CD14-positive monocyte (primary cell): ENCODE measurements around the gene CGB2. TPM values are rescaled to one million over a fixed set of nuclear protein-coding genes. Genes with fewer than 3 reads are reported as not detected.

Experiments used
- DNase-seq, 3 donors: peaks; one replicate each; pipeline ENCODE4 v3.0.0-alpha.2; 2011 to 2022
- H2AFZ ChIP-seq: 2 replicates; pipeline ENCODE4 v1.6.0; 2012; ENCODE audit warnings: mild to moderate bottlenecking, low read depth, low read length, inconsistent platforms; ENCODE audit not compliant: insufficient read depth, poor library complexity, severe bottlenecking
- H3K27ac ChIP-seq, 2 donors: 1 replicate in 1 of 2; 2 replicates in 1 of 2; pipeline ENCODE4 v1.5.1; 2012 to 2013; ENCODE audit warnings: low read length in 2 of 2, control low read depth in 1 of 2, inconsistent platforms in 1 of 2, low read depth in 1 of 2, mild to moderate bottlenecking in 1 of 2
- H3K27me3 ChIP-seq, 2 donors: one replicate each; pipeline versions ENCODE4 v1.6.0 to v1.6.1; 2011 to 2013; ENCODE audit warnings: low read length in 2 of 2; ENCODE audit not compliant: control insufficient read depth in 2 of 2, insufficient read depth in 2 of 2
- H3K36me3 ChIP-seq, 2 donors: replicated peaks in 1 of 2; 1 replicate in 1 of 2; 2 replicates in 1 of 2; pipeline versions ENCODE4 v1.5.1 to v1.6.1; 2012 to 2013; ENCODE audit warnings: low read length in 2 of 2, control low read depth in 1 of 2, inconsistent platforms in 1 of 2, mild to moderate bottlenecking in 1 of 2; ENCODE audit not compliant: insufficient read depth in 2 of 2, control insufficient read depth in 1 of 2
- H3K4me1 ChIP-seq, 2 donors: 1 replicate in 1 of 2; 2 replicates in 1 of 2; pipeline versions ENCODE4 v1.5.1 to v1.6.1; 2012 to 2013; ENCODE audit warnings: low read length in 2 of 2, control low read depth in 1 of 2, inconsistent platforms in 1 of 2, mild to moderate bottlenecking in 1 of 2, moderate library complexity in 1 of 2; ENCODE audit not compliant: insufficient read depth in 2 of 2, control insufficient read depth in 1 of 2
- H3K4me2 ChIP-seq: replicated peaks from 2 replicates; pipeline ENCODE3; 2012; ENCODE audit warnings: low read length, moderate library complexity, mild to moderate bottlenecking; ENCODE audit not compliant: poor library complexity, severe bottlenecking; ENCODE audit errors: extremely low read depth
- H3K4me3 ChIP-seq, 3 experiments: fragments of 200-600 bp in 1 of 3; sonication (generic) in 1 of 3; replicated peaks in 1 of 3; 1 replicate in 2 of 3; 2 replicates in 1 of 3; pipeline ENCODE4 v1.5.1; 2011 to 2013; ENCODE audit warnings: low read length in 3 of 3, mild to moderate bottlenecking in 3 of 3, control low read depth in 2 of 3, low read depth in 2 of 3, inconsistent platforms in 1 of 3, moderate library complexity in 1 of 3
- H3K79me2 ChIP-seq: 2 replicates; pipeline ENCODE4 v1.6.0; 2012; ENCODE audit warnings: mild to moderate bottlenecking, control low read depth, inconsistent platforms, low read length, moderate library complexity; ENCODE audit not compliant: insufficient read depth
- H3K9ac ChIP-seq: 2 replicates; pipeline ENCODE4 v1.6.0; 2017; ENCODE audit warnings: low read length, mild to moderate bottlenecking; ENCODE audit not compliant: insufficient read depth, poor library complexity, severe bottlenecking
- H3K9me3 ChIP-seq, 2 donors: replicated peaks in 1 of 2; 1 replicate in 1 of 2; 2 replicates in 1 of 2; pipeline versions ENCODE4 v1.5.1 to v1.6.1; 2012 to 2013; ENCODE audit warnings: low read length in 2 of 2, control low read depth in 1 of 2; ENCODE audit not compliant: control insufficient read depth in 1 of 2, insufficient read depth in 1 of 2
- H4K20me1 ChIP-seq: 2 replicates; pipeline ENCODE4 v1.6.0; 2012; ENCODE audit warnings: mild to moderate bottlenecking, low read length, control low read depth, moderate library complexity; ENCODE audit not compliant: insufficient read depth
- H3K27ac Mint-ChIP-seq, 7 donors: one replicate each; pipeline ENCODE4 v1.8.0; 2020; ENCODE audit warnings: mild to moderate bottlenecking in 7 of 7, mixed read lengths in 7 of 7, moderate library complexity in 6 of 7, inconsistent platforms in 2 of 7
- H3K27me3 Mint-ChIP-seq, 3 donors: one replicate each; pipeline ENCODE4 v1.8.0; 2021 to 2022; ENCODE audit warnings: low read depth in 3 of 3, mild to moderate bottlenecking in 3 of 3, mixed read lengths in 3 of 3, moderate library complexity in 3 of 3, inconsistent platforms in 1 of 3
- H3K36me3 Mint-ChIP-seq, 2 donors: one replicate each; pipeline ENCODE4 v1.8.0; 2020; ENCODE audit warnings: mixed read lengths in 2 of 2, inconsistent platforms in 1 of 2, mild to moderate bottlenecking in 1 of 2
- H3K4me1 Mint-ChIP-seq: one replicate; pipeline ENCODE4 v1.8.0; 2020; ENCODE audit warnings: mild to moderate bottlenecking, mixed read lengths
- H3K4me3 Mint-ChIP-seq, 2 donors: one replicate each; pipeline ENCODE4 v1.8.0; 2020; ENCODE audit warnings: mild to moderate bottlenecking in 2 of 2, mixed read lengths in 2 of 2, moderate library complexity in 1 of 2
- H3K9me3 Mint-ChIP-seq, 7 donors: one replicate each; pipeline ENCODE4 v1.8.0; 2020 to 2022; ENCODE audit warnings: mixed read lengths in 7 of 7, mild to moderate bottlenecking in 6 of 7, moderate library complexity in 6 of 7, inconsistent platforms in 2 of 7
- WGBS: methylation state at CpG from one replicate; pipeline ENCODE4 v1.1.5; 2013; ENCODE audit warnings: missing lambda C conversion rate; ENCODE audit not compliant: insufficient coverage; 5-methylcytosine and 5-hydroxymethylcytosine counted together
- intact Hi-C, 2 donors: fragments of 100-400 bp; cut with micrococcal nuclease; formaldehyde crosslinking; loops; one replicate each; pipeline versions ENCODE4 v1.15.0 to v1.15.1; 2023
- polyA plus RNA-seq, 3 donors: library from polyadenylated mRNA; depleted of rRNA in 1 of 3; unstranded in 2 of 3; stranded (reverse) in 1 of 3; fragments of 300-500 nt in 2 of 3; fragments of >200 nt in 1 of 3; fragmentation: Illumina TruSeq in 2 of 3; gene quantifications; 1 replicate in 2 of 3; 2 replicates in 1 of 3; pipeline ENCODE4 v1.2.3, GENCODE V29; 2012 to 2021
- TF ChIP-seq, protein P1 (sequence below): fragments of 200-600 bp; IDR thresholded peaks from one replicate; pipeline ENCODE4 v1.8.0; 2022; ENCODE audit warnings: antibody characterized with exemption, mild to moderate bottlenecking

CGB2 gene
- polyA plus RNA-seq, 3 donors: not detected

- H3K79me2 ChIP-seq: no peaks in the 10 kb centered on the region
- H3K27ac ChIP-seq: no peak overlapping the region
- no peak overlapping the region for H3K9ac ChIP-seq
- Mint-ChIP-seq H3K9me3 (peaks cover 2 to 30% (median 20%) of the 10 kb centered on the region in 7 donors), H3K4me1 (peaks cover 28% of the 10 kb centered on the region), H3K27ac (no peak overlapping the region), H3K4me3 (peak overlapping the region in 1 of 2 donors; percentile 89), H3K36me3 (peaks cover 4 to 8% of the 10 kb centered on the region in 2 donors), H3K27me3 (peaks cover 85 to 92% (median 87%) of the 10 kb centered on the region in 3 donors)
- no peak for DNase-seq
- 63% methylated on average over 5 of the region's 9 CpGs for WGBS
- peaks cover 26 to 81% of the 10 kb centered on the region in 2 donors for H3K27me3 ChIP-seq
- H3K4me1 ChIP-seq: peaks cover 23 to 24% of the 10 kb centered on the region in 2 donors
- no peaks in the 10 kb centered on the region for H3K36me3 ChIP-seq
- intact Hi-C loops: no loop called here
- no peaks in the 10 kb centered on the region for H4K20me1 ChIP-seq
- TF ChIP-seq, protein P1, sequence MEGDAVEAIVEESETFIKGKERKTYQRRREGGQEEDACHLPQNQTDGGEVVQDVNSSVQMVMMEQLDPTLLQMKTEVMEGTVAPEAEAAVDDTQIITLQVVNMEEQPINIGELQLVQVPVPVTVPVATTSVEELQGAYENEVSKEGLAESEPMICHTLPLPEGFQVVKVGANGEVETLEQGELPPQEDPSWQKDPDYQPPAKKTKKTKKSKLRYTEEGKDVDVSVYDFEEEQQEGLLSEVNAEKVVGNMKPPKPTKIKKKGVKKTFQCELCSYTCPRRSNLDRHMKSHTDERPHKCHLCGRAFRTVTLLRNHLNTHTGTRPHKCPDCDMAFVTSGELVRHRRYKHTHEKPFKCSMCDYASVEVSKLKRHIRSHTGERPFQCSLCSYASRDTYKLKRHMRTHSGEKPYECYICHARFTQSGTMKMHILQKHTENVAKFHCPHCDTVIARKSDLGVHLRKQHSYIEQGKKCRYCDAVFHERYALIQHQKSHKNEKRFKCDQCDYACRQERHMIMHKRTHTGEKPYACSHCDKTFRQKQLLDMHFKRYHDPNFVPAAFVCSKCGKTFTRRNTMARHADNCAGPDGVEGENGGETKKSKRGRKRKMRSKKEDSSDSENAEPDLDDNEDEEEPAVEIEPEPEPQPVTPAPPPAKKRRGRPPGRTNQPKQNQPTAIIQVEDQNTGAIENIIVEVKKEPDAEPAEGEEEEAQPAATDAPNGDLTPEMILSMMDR: no peak
- H2AFZ ChIP-seq: no peak overlapping the region
- no peak overlapping the region for H3K4me2 ChIP-seq
- H3K9me3 ChIP-seq: peaks cover 0 to 9% of the 10 kb centered on the region in 2 donors
- H3K4me3 ChIP-seq: no peak overlapping the region
Observed at GRCh38 chr19:49059053-49059452, 27.4 kb downstream of the CGB2 start.

GRCh38 chr19:49061000-49061399, 29.3 kb downstream of the CGB2 start:
- peaks cover 4 to 8% of the 10 kb centered on the region in 2 donors for H3K36me3 Mint-ChIP-seq
- no peak overlapping the region for H3K27ac Mint-ChIP-seq
- intact Hi-C loops: no loop called here
- H3K4me1 ChIP-seq: peaks cover 21% of the 10 kb centered on the region in 2 donors
- no peaks in the 10 kb centered on the region for H4K20me1 ChIP-seq
- H3K4me2 ChIP-seq: no peak overlapping the region
- H3K9me3 Mint-ChIP-seq: peaks cover 2 to 36% (median 22%) of the 10 kb centered on the region in 7 donors
- H3K9me3 ChIP-seq: peaks cover 0 to 9% of the 10 kb centered on the region in 2 donors
- no peak for DNase-seq
- no peak overlapping the region for H3K27ac ChIP-seq
- H2AFZ ChIP-seq: no peak overlapping the region
- H3K4me3 Mint-ChIP-seq: peak overlapping the region in 1 of 2 donors; percentile 17
- H3K9ac ChIP-seq: no peak overlapping the region
- H3K27me3 Mint-ChIP-seq: peaks cover 87 to 96% (median 90%) of the 10 kb centered on the region in 3 donors
- peaks cover 23% of the 10 kb centered on the region for H3K4me1 Mint-ChIP-seq
- H3K27me3 ChIP-seq: peaks cover 38 to 87% of the 10 kb centered on the region in 2 donors
- WGBS: 100% methylated on average over 2 of the region's 2 CpGs
- H3K79me2 ChIP-seq: no peaks in the 10 kb centered on the region
- no peaks in the 10 kb centered on the region for H3K36me3 ChIP-seq
- TF ChIP-seq, protein P1: no peak
- no peak overlapping the region for H3K4me3 ChIP-seq
